Activated CD8-positive, alpha-beta memory T cell treated with anti-CD3 and anti-CD28 coated beads, Interleukin-2, amount 50 U/mL, for 1 hour (primary cell): ENCODE data around the gene FOXN1.

ENCODE experiments used
- DNase-seq: peaks from one replicate; pipeline ENCODE4 v3.0.0-alpha.2; 2020; ENCODE audit errors: extremely low read depth

The FOXN1 gene

DNA sequence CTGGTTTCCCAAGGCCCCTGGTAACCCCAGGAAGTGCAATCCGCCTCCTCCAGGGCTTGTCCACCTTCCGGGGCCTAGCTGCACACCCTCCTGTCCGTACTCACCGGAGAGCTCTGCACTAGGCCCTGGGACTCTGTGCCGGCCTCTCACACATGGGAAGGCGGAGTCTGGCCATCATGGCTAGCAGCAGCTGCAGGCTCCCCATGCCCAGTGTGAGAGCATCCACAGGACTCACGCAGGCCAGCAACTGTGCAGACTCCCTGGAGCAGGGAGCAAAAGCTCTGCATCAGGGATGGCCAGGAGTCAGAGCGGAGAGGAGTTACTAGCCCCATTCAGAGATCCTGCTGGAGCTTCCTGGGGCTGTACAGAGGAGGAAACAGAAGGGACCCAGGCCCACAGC is 20.2 kb downstream of the FOXN1 start:
- no peak for DNase-seq

DNA sequence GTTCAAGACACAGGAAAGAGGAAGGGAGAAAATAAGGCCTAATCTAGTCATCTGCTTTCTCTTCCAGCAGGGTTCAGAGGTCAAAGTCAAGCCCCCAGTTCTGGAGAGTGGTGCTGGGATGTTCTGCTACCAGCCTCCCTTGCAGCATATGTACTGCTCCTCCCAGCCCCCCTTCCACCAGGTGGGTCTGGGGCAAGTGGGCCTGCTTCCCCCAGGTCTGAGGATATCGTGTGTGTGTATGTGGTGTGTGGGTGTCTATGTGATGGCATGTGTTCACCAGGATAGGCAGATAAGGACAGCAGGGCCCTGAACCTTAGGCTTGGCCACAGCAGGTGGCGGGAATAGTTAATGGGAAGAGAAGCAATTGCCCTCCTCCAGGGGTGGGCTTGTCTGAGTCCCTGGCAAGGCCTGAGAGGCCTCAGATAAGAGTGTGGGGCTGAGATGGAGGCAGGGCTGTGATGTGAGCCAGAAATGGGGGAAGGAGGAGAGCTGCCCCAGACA is 21.1 kb downstream of the FOXN1 start:
- no peak for DNase-seq

DNA sequence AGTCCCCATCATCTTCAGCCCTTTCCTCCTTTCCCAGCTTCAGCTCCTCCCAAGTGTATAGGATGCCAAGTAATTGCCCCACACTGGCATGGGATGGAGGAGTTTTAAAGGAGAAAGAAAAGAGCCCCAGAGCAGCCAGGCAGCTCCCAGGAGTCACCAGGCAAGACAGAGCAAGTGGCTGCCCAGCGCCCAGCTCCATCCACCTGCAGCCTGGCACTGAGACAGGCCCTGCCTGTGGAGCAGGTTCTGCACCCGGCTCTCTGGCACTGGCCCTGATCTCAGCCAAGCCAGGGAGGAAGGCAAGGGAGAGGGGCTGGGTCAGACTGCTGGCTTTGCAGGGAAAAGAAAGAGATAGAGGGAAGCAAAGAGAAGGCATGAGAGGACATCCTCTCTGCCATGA is 21.7 kb downstream of the FOXN1 start:
- no peak for DNase-seq

DNA sequence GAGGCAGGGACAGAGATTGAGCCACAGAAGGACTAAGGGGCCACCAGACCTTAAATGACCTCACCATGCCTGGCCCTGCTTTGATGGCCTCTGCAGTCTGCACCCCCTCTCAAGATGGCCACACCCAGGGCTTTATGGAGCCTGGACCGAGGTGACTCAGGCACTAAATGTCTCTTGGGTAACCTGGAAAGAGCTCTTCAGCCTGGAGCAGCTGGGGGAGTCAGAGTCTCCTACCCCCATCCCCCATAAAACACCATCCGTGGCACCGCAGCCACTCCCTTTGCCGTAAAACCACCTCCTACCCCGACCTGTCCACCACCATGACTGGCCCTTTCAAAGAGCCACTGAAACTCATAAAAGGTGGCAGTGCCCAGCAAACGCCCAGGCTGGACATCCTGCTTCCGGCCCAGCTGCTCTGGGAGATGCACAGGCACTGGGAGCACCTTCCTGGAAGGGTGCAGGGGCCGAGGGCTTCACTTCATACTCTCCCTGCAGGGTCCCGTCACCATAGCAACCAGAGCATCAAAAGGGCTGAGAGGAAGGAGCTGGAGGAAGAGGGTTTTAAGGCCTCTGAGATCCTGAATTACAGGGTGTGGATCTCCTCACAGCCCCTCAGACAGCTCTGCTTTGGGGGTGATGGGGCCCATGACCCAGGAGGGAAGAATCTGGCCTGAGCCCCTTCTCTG is 22.3 kb downstream of the FOXN1 start:
- DNase-seq = no peak

DNA sequence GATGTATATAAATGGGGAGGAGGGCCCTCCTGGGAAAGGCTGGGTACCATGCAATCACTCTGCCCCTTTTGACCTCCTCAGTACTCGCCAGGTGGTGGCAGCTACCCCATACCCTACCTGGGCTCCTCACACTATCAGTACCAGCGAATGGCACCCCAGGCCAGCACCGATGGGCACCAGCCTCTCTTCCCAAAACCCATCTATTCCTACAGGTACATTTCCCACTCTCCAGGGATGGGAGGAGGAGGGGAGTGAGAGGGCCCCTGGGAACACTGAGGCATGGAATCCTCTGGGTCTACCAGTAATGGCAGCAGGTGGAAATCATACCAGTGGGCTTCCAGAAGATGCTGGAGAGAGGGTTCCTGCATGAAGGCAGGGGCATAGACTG is 22.9 kb downstream of the FOXN1 start:
- DNase-seq = no peak

DNA sequence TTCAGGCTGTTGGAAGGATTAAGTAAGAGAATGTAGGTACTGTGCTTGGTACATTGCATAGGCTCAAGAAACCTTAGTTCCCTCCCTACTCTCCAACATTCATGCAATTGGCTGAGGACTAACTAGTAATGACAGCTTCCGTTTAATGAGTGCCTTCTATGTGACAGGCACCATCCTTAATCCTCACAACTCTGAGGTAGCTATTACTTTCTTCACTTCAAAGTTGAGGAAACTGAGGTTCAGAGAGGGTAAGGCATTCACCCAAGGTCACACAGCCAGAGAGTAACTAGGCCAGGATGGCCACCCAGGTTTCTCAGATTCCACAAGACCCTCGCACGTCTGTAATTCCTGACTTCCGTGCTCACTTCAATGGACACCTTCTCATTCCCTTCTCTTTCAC is 24.1 kb downstream of the FOXN1 start:
- no peak for DNase-seq

DNA sequence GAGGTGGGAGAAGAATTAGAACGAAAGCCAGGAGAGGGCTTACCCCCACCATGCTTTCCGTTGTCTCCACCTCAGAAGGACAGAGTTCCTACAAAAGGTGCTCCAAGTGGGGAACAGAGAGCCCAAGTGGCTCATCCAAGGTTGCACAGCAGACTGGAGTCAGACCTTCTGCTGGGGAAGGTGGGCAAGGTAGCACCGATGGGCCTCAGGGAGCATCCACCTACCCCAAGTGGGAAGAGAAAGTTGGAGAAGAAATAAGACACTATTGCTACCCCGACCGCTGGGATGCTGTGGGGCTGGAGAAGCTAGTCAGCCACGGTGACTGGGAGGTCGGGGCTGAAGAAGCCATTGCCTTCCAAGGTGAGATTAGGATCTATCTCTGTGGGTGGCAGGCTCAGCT is 24.8 kb downstream of the FOXN1 start:
- DNase-seq = no peak

DNA sequence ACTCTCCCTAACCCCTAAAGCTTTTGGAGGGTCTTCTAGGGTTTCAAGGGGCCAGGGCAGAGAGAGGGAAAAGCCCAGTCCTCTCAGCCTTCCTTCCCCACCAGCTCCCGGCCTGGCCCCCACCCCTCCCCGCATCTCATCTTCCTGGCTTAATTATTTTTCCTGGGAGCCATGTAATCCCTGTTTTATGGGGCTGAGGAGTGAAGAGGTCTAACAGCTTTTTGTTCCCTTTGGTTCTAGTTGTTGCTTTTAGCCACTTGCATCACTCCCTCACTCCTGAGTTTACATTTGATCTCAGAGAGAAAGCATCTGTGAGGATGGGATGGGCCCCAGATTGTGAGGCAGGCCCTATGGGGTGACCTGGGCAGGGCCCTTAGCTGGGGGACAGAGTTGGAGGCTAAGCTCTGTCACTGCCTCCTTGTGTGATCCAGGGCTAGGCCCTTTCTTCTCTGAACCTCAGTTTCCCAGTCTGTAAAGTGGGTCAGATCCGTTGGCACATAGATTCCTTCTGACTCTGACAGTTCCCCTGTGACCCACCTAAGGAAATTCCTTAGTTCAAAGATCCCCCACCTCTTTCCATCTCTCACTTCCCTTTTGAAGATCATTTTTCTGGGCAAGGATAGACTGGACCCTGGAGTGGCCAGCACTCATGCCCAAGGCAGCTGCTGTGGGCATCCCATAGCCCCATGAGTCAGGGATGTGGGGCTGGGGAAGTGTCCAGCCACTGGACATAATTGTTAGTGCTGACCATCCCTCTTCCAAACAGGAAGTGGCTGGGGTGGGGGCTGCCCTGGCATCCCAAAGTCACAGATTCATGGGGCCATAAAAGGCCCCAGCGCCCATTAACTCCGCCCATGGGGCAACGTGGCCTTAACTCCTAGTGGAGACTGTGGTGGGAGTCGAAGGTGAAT is 26.2 kb downstream of the FOXN1 start:
- DNase-seq = no peak

DNA sequence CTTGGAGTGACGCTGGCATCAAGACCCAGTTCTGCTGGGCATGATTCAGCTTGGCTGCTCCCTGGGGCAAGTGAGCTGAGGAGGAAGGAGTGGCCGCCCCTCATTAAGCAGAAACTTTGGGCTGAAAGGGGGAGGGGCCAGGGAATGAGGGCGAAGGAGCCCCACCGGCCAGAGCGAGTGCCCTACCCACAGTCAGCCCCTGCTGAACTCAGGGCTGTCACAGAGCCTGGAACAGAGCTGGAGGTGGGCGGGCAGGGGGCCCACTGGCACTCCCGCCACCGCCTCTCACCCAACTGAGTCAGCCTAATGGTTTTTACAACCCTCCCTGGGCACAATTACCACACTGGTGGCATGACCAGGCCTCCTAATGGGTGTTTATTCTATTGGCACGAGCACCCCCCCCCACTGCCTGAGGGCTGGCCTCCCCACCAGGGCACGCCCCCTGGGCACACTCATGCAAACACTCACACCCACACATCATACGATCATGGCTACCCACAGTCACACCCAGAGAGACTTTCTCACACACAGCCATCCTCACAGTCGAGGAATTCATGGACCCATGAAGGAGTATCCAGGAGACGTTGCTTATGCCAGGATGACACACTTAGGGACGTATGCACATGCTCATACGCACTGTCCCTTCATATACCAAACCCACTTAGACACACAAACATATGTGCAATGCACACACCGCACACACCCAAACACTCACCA is 27.1 kb downstream of the FOXN1 start:
- no peak for DNase-seq

DNA sequence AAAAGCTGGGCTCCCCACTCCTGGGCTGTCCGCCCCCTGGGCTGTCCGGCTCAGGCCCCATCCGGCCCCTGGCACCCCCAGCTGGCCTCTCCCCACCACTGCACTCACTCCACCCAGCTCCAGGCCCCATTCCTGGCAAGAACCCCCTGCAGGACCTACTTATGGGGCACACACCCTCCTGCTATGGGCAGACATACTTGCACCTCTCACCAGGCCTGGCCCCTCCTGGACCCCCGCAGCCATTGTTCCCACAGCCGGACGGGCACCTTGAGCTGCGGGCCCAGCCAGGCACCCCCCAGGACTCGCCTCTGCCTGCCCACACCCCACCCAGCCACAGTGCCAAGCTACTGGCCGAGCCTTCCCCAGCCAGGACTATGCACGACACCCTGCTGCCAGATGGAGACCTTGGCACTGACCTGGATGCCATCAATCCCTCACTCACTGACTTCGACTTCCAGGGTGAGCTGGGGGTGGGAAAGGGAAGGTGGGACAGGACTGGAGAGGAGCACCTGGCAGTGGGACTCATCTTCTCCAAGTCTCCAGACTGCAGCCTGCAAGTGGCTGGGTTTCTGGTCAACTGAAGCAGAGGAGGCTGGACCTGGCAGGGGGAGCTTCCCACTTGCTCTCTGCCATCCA is 28.7 kb downstream of the FOXN1 start:
- DNase-seq = no peak

DNA sequence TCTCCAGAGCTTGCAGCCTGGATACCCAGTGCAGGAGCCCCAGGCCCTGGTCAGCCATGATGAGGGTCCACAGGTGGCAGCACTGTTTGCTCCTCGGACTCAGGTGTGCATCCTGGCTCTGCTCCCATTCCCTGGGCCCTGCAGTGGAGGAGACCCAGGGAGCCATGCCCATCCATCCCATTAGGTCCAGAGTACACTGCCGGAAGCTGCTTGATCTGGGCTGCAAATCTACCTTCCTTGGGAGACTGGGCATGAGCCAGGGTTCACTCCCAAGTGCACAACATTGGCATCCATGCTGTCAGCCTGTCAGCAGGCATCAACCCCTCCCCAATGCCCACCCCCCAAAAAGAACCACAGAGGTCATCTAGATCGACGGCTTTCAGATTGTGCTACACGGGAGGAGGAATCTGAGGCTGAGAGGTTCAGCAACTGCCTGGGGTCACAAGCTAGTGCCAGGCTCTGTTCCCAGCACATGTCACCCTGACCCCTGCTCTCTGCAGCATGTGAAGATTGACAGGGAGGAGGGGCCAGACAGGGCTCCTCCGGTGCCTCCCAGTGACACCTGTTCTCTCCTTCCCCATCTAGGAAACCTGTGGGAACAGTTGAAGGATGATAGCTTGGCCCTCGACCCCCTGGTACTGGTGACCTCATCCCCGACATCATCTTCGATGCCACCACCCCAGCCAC is 30.5 kb downstream of the FOXN1 start:
- DNase-seq = no peak

DNA sequence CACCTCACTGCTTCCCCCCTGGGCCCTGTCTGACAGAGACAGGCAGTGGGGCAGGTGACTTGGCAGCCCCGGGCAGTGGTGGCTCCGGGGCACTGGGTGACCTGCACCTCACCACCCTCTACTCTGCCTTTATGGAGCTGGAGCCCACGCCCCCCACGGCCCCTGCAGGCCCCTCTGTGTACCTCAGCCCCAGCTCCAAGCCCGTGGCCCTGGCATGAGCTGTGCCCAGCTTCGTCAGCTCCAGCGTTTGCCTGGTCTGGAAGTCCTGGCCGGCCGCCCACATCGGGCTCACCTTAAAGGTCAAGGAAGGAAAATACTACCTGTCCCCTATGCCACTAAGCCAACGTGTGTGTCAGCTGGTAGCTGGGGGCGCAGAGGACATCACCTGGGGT is 31.1 kb downstream of the FOXN1 start:
- no peak for DNase-seq

DNA sequence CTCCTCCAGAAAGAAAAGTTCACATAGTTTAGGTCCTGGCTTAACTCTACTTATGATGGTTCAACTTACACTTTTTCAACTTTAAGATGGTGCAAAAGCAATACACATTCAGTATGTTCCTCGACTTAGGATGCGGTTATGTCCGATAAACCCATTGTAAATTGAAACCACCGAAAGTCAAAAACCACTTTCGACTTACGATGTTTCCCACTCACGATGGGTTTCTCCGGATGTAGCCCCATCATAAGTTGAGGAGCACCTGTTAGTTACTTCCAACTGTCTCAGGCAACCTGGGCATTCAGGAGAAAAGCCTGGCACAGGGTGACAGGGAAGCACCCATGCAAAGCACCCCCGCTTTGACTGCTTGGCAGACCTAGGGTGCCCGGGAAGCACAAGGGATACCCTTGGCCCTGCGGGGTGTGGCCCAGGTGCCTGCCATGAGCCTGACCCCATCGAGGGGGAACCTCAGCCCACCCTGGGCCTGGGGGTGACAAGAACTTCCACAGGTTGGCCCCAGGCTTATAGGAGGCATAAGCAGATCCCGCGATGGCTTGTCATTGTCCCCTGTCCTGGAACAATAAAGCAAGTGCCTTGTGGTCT is 32.2 kb downstream of the FOXN1 start:
- DNase-seq = no peak

DNA sequence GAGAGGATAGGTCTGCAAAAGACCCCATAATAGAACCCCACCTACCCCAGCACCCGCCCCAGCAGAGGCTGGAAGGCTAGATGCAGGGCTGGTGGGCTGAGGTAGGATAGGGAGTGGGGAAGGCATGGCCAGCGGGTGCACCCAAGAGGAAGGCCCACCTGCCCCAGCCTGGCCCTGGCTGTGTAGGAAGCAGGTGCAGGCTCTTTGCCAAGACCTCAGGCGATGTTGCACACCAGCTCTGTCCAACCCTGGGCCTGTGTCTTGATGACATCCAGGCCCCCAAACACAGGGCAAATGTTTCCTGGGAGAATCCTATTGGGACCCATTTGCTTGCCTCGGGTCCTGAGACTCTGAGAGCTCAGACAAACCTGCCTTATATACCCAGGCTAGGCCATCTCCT is 34.1 kb downstream of the FOXN1 start:
- DNase-seq = no peak

DNA sequence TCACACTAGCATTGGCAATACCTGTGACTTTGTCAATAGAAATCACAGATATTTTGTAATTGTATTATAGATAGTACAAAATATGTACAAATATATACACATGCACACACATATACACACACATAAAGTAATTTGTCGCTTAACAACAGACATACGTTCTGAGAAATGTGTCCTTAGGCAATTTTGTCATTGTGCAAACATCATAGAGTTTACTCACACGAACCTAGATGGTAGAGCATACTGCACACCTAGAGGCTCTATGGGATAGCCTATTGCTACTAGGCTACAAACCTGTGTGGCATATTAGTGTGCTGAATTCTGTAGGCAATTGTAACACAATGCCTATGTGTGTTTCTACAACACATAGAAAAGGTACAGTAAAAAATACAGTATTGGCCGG is 35.3 kb downstream of the FOXN1 start:
- no peak for DNase-seq

DNA sequence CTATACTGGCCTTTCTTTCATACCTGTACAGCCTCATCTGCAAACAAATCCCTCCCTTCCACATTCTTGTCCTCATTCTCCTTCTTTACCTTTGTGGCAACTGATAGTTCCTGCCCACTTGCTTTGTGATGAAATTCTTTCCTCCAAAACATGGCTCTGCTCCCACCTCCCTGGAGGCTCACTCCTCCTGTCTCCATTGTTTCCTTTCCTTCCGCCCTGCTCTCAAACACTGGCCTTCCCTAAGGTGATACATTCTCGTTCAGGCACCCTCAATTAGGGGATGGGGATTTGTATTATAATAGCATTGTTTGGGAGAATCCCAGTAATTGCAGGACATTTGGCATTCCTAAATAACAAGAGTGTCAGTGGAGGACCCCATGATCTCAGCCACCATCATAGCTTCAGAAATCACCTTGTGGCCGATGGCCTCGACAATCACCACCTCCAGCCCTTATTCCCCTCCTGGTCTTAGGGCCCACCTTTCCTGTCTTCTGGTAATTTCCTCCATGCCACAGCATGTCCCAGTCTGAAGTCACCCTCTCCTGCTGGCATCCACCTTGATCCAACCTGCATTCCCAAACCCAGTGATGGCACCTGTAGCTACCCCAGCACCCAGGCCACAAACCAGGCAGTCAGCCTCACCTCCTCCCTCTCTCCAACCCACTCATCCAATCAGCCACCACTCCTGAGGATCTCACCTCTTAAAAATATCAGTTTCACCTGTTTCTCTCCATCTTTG is 38.4 kb downstream of the FOXN1 start:
- DNase-seq = no peak

DNA sequence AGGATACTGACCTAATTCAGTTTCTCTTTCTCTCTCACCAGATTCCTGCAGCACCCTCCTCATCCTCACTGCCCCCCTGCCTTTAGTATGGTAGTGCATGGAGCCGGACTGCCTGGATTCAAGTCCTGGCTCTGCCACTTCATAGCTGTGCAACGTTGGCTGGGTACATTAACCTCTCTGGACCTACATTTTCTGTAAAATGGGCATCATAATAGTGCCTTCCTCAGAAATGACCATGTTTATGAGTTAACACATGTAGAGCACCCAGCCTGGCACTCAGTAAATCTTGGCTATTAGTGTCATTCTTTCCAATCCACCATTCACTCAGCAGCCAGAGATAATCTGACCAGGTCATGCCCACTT is 39.0 kb downstream of the FOXN1 start:
- no peak for DNase-seq

DNA sequence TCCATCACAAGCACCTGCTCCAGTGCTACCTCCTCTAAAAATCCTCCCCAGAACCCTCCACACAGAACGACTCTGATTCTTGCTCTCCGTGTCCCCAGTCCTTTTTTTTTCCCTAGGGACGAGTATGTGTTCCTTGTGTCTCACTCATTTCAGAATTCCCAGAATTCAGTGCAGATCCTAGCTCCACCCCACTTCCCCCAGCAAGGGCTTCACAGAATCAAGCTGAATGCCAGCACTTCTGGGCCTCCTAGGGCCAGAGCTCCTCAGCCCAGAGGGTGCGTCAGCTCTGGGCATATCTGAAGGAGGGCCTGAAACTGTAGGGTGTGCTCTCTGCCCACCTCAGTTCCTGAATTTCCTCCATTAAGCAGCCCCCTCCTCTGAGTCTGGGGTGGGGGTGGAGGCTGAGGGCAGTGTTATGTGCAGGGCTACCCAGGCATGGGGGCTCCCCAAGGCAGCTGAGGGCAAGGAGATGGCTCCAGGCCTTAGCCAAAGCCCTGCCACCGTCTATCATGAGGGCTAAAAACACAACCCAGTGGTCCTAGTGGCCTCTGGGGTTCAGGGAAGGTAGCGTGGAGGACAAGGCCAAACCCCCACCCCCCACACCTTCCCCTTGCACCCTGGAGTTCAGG is 39.8 kb downstream of the FOXN1 start:
- no peak for DNase-seq

DNA sequence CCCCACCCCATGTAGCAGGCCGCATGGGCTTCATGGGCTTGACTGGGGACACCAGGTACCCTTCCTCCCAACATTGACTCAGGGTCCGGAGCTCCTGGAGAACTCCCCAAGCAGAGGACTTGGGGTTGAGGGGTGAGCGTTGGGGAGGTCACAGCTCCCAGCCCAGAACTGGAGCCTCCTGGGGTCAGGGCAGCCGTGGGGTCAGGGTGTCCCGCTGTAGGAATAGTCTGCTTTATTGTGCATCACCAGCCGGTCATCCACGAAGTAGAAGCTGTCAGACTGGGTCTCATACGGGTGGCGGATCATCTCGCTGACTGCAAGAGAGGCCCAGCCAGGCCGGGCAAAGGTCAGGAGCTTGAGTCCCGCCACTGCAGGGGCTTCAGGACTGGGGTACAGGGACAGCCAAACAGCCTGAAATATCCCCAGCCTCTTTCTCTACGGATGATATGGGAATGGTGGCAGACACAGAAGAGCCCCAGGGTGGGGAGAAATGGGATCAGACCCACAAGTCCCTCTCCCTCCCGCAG is 41.0 kb downstream of the FOXN1 start:
- no peak for DNase-seq
